Neural progenitor cell (in vitro differentiated cells): Measurements from ENCODE around the gene C1QL4.

Source experiments
- CTCF ChIP-seq: fragments of 200-600 bp; sonication (generic); IDR thresholded peaks from 2 replicates; pipeline ENCODE4 v1.5.1; 2017; ENCODE audit warnings: antibody characterized with exemption, mild to moderate bottlenecking
- EZH2phosphoT487 ChIP-seq: fragments of 200-600 bp; sonication (generic); IDR thresholded peaks from 2 replicates; pipeline ENCODE4 v1.6.1; 2017; ENCODE audit warnings: antibody characterized with exemption

- TF ChIP-seq CTCF: no peak
- no peak for TF ChIP-seq EZH2phosphoT487
Observed at GRCh38 chr12:49327887-49328286, 9.1 kb downstream of the C1QL4 start.
